HCT116 (cell line): ENCODE measurements around the gene SIK3. TPM values are rescaled to one million over a fixed set of nuclear protein-coding genes. Genes with fewer than 3 reads are reported as not detected.

ENCODE experiments used
- ATAC-seq: fragments of 200-7000 bp; cut with Tn5 transposase; 2 replicates; pipeline ENCODE4 v1.9.1; 2020; ENCODE audit warnings: mild to moderate bottlenecking, moderate library complexity
- BruUV-seq: library from RNA; stranded (reverse); fragments of 400-500 nt; replicated peaks from 2 replicates; lab custom pipeline; 2021; lab: Mats Ljungman, UMichigan
- CTCF ChIA-PET: fragments of 300-600 bp; sonication (Branson Sonifier 250); formaldehyde crosslinking; loops from one replicate; lab custom pipeline; 2021; ENCODE audit warnings: antibody characterized with exemption; lab: Charles Lee
- POLR2A ChIA-PET: fragments of 300-600, 350-600 bp; sonication (Branson Sonifier 250); formaldehyde crosslinking; loops from one replicate; lab custom pipeline; 2021; ENCODE audit warnings: antibody characterized with exemption; lab: Charles Lee
- RAD21 ChIA-PET, 2 experiments: fragments of 300-600 bp; sonication (Branson Sonifier 250); formaldehyde crosslinking; loops; one replicate each; lab custom pipeline; 2023; ENCODE audit warnings: low total read pairs in 2 of 2; ENCODE audit not compliant: uncharacterized antibody in 2 of 2, unreplicated experiment in 2 of 2, low non-redundant PET in 1 of 2; lab: Charles Lee
- DNase-seq: peaks from one replicate; pipeline ENCODE4 v3.0.0-alpha.2; 2010; ENCODE audit warnings: low read depth, low spot score
- H2AFZ ChIP-seq: fragments of 200-600 bp; shearing (Covaris generic), sonication (generic); 2 replicates; pipeline ENCODE4 v1.6.1; 2017; ENCODE audit warnings: low read depth, mixed run types, mixed read lengths, antibody characterized with exemption, low read length; ENCODE audit not compliant: poor library complexity, severe bottlenecking
- H3K27ac ChIP-seq: 2 replicates; pipeline ENCODE4 v1.5.1; 2012; ENCODE audit warnings: low read depth, low read length
- H3K27me3 ChIP-seq: fragments of 200-600 bp; sonication (generic); 2 replicates; pipeline ENCODE4 v1.6.1; 2016; ENCODE audit warnings: mixed run types, low read length, mixed read lengths; ENCODE audit not compliant: insufficient read depth
- H3K36me3 ChIP-seq, 2 experiments: fragments of 200-500 bp in 1 of 2; fragments of 200-600 bp in 1 of 2; sonication (Bioruptor generic) in 1 of 2; sonication (generic) in 1 of 2; 2 replicates each; pipeline versions ENCODE4 v1.5.1 to v1.6.1; 2014 to 2016; ENCODE audit warnings: low read length in 2 of 2, inconsistent platforms in 1 of 2, mixed read lengths in 1 of 2, mixed run types in 1 of 2; ENCODE audit not compliant: insufficient read depth in 2 of 2, control insufficient read depth in 1 of 2
- H3K4me1 ChIP-seq, 2 experiments: fragments of 200-600 bp in 1 of 2; sonication (generic) in 1 of 2; 2 replicates each; pipeline versions ENCODE4 v1.5.1 to v1.6.1; 2012 to 2017; ENCODE audit warnings: low read length in 2 of 2, inconsistent platforms in 1 of 2, mild to moderate bottlenecking in 1 of 2, mixed read lengths in 1 of 2, mixed run types in 1 of 2, moderate library complexity in 1 of 2; ENCODE audit not compliant: insufficient read depth in 2 of 2, control insufficient read depth in 1 of 2
- H3K4me2 ChIP-seq: fragments of 200-600 bp; sonication (generic); 2 replicates; pipeline ENCODE4 v1.6.1; 2017; ENCODE audit warnings: mixed run types, low read length, mixed read lengths
- H3K4me3 ChIP-seq, 2 experiments: fragments of 200-600 bp in 1 of 2; sonication (generic) in 1 of 2; replicated peaks in 1 of 2; 2 replicates each; pipeline ENCODE4 v1.5.1; 2011 to 2016; ENCODE audit warnings: low read length in 2 of 2, control low read depth in 1 of 2, low read depth in 1 of 2, mild to moderate bottlenecking in 1 of 2, mixed read lengths in 1 of 2, mixed run types in 1 of 2
- H3K79me2 ChIP-seq: fragments of 200-600 bp; sonication (generic); 2 replicates; pipeline ENCODE4 v1.6.1; 2017; ENCODE audit warnings: mild to moderate bottlenecking, mixed run types, low read length, moderate library complexity, mixed read lengths; ENCODE audit not compliant: insufficient read depth
- H3K9ac ChIP-seq: fragments of 200-600 bp; sonication (generic); 2 replicates; pipeline ENCODE4 v1.6.1; 2016; ENCODE audit warnings: low read length, mixed read lengths
- H3K9me2 ChIP-seq: fragments of 200-600 bp; sonication (generic), shearing (Covaris generic); 2 replicates; pipeline ENCODE4 v1.6.1; 2017; ENCODE audit warnings: mixed run types, mild to moderate bottlenecking, moderate library complexity; ENCODE audit not compliant: insufficient read depth
- H3K9me3 ChIP-seq, 2 experiments: fragments of 200-500 bp in 1 of 2; fragments of 200-600 bp in 1 of 2; sonication (Bioruptor generic) in 1 of 2; sonication (generic) in 1 of 2; 2 replicates each; pipeline ENCODE4 v1.6.1; 2014 to 2017; ENCODE audit warnings: low read length in 2 of 2, mixed read lengths in 2 of 2, inconsistent platforms in 1 of 2, low read depth in 1 of 2, mild to moderate bottlenecking in 1 of 2, mixed run types in 1 of 2, moderate library complexity in 1 of 2; ENCODE audit not compliant: control insufficient read depth in 1 of 2, insufficient read depth in 1 of 2
- H4K20me1 ChIP-seq: fragments of 200-600 bp; sonication (generic), shearing (Covaris generic); 2 replicates; pipeline ENCODE4 v1.6.1; 2017; ENCODE audit warnings: mixed run types, mild to moderate bottlenecking, moderate library complexity; ENCODE audit not compliant: insufficient read depth
- CEBPB ChIP-seq: IDR thresholded peaks from 2 replicates; pipeline ENCODE4 v1.6.1; 2012; ENCODE audit warnings: low read depth
- POLR2A ChIP-seq: IDR thresholded peaks from 2 replicates; pipeline ENCODE4 v1.7.0; 2011; ENCODE audit warnings: borderline replicate concordance; ENCODE audit not compliant: insufficient read depth, insufficient read length; ENCODE audit errors: extremely low read depth
- TCF7L2 ChIP-seq: IDR thresholded peaks from 2 replicates; pipeline ENCODE4 v1.7.0; 2011; ENCODE audit warnings: borderline replicate concordance, inconsistent platforms; ENCODE audit not compliant: insufficient read depth, insufficient read length; ENCODE audit errors: extremely low read depth
- intact Hi-C: fragments of 100-400 bp; cut with micrococcal nuclease; formaldehyde crosslinking; loops from 2 replicates; pipeline ENCODE4 v1.10.0; 2022
- total RNA-seq: library from RNA; stranded (reverse); gene quantifications from one replicate; pipeline ENCODE4 v1.2.1, GENCODE V29; 2021; ENCODE audit not compliant: unreplicated experiment
- TF ChIP-seq, protein P1 (sequence below): IDR thresholded peaks from 2 replicates; pipeline ENCODE4 v1.6.1; 2012
- TF ChIP-seq, protein P2 (sequence below), 3 experiments: fragments of 200-600 bp in 1 of 3; sonication (generic) in 1 of 3; IDR thresholded peaks in 2 of 3; conservative IDR thresholded peaks in 1 of 3; 2 replicates each; pipeline ENCODE4 v1.5.1; 2012 to 2017; ENCODE audit warnings: low read depth in 2 of 3, low read length in 2 of 3, antibody characterized with exemption in 1 of 3, borderline replicate concordance in 1 of 3, control low read depth in 1 of 3, mild to moderate bottlenecking in 1 of 3, mixed read lengths in 1 of 3, mixed run types in 1 of 3, moderate library complexity in 1 of 3; ENCODE audit not compliant: insufficient read depth in 1 of 3

The SIK3 gene
- total RNA-seq, 1 experiment from 2014 or later = 21.0 TPM

GRCh38 chr11:116840224-116840745 is 257.9 kb downstream of the SIK3 start:
- RAD21 ChIA-PET = no interaction called here
- POLR2A ChIA-PET = no interaction called here
- Histone ChIP-seq H3K4me2 (no peak overlapping the region), H3K9ac (no peak overlapping the region), H3K4me1 (peaks cover 8 to 13% of the 10 kb centered on the region in 2 experiments), H3K4me3 (no peak overlapping the region), H3K79me2 (no peaks in the 10 kb centered on the region), H3K9me3 (no peaks in the 10 kb centered on the region), H2AFZ (no peak overlapping the region), H3K27ac (no peak overlapping the region), H3K9me2 (no peaks in the 10 kb centered on the region), H3K36me3 (peaks cover 0 to 4% of the 10 kb centered on the region in 2 experiments; a peak in 1 of 4 replicates), H4K20me1 (no peaks in the 10 kb centered on the region), H3K27me3 (no peaks in the 10 kb centered on the region)
- DNase-seq = no peak
- TF ChIP-seq, protein P1, sequence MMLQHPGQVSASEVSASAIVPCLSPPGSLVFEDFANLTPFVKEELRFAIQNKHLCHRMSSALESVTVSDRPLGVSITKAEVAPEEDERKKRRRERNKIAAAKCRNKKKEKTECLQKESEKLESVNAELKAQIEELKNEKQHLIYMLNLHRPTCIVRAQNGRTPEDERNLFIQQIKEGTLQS = no peak
- TF ChIP-seq CEBPB = no peak
- TF ChIP-seq POLR2A = no peak
- no peak for TF ChIP-seq TCF7L2
- TF ChIP-seq, protein P2, sequence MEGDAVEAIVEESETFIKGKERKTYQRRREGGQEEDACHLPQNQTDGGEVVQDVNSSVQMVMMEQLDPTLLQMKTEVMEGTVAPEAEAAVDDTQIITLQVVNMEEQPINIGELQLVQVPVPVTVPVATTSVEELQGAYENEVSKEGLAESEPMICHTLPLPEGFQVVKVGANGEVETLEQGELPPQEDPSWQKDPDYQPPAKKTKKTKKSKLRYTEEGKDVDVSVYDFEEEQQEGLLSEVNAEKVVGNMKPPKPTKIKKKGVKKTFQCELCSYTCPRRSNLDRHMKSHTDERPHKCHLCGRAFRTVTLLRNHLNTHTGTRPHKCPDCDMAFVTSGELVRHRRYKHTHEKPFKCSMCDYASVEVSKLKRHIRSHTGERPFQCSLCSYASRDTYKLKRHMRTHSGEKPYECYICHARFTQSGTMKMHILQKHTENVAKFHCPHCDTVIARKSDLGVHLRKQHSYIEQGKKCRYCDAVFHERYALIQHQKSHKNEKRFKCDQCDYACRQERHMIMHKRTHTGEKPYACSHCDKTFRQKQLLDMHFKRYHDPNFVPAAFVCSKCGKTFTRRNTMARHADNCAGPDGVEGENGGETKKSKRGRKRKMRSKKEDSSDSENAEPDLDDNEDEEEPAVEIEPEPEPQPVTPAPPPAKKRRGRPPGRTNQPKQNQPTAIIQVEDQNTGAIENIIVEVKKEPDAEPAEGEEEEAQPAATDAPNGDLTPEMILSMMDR (IDR thresholded peaks at IDR 0.05 in 2 of 3, conservative IDR thresholded peaks at IDR 0.05 in 1 of 3; ENCODE audit: borderline replicate concordance in 1 of 3, insufficient read depth in 1 of 3, low read depth in 2 of 3, low read length in 2 of 3) = 0 out of 6 replicates have a peak, but pooled peaks of 2 of the 3 experiments have one; percentile 9 to 10
- no peak for ATAC-seq
- BruUV-seq = no TSS peak
- intact Hi-C loops = no loop called here
- CTCF ChIA-PET = no interaction called here
